GM18519 (cell line): ENCODE results near the gene PRAME.
"Not testable (repeated sequence)": the region's sequence is repeated elsewhere in the genome, so short reads cannot be mapped to it uniquely, and the experiment has no call there.

Source experiments
- ATAC-seq: cut with Tn5 transposase; IDR thresholded peaks from one replicate; pipeline ENCODE4 v1.9.1; 2021; ENCODE audit warnings: mild to moderate bottlenecking, moderate library complexity; ENCODE audit not compliant: unreplicated experiment, low FRiP score

PRAME gene

GRCh38 chr22:22553735-22554586 is 5.1 kb downstream of the PRAME start:
- ATAC-seq = no peak

GRCh38 chr22:22553141-22553540 is 5.9 kb downstream of the PRAME start:
- ATAC-seq = no peak

- no peak for ATAC-seq
These were observed 6.4 kb downstream of the PRAME start for GRCh38 chr22:22552630-22553029.

- no peak for ATAC-seq
These were observed 8.2 kb downstream of the PRAME start for GRCh38 chr22:22550789-22551434.

GRCh38 chr22:22548910-22549309 is 10.2 kb downstream of the PRAME start:
- no peak for ATAC-seq

- no peak for ATAC-seq
These were observed 10.7 kb downstream of the PRAME start for GRCh38 chr22:22548317-22548716.

- ATAC-seq = no peak
These were observed 11.3 kb downstream of the PRAME start for GRCh38 chr22:22547692-22548300.

GRCh38 chr22:22547226-22547625 is 11.8 kb downstream of the PRAME start:
- ATAC-seq = no peak

- ATAC-seq = no peak
These were observed 12.6 kb downstream of the PRAME start for GRCh38 chr22:22546490-22546889.

GRCh38 chr22:22545084-22545483 is 14.0 kb downstream of the PRAME start:
- ATAC-seq = no peak

GRCh38 chr22:22538226-22538989 is 20.7 kb downstream of the PRAME start:
- ATAC-seq = no peak

- no peak for ATAC-seq
These were observed 22.1 kb downstream of the PRAME start for GRCh38 chr22:22536916-22537315.

GRCh38 chr22:22536515-22536914 is 22.6 kb downstream of the PRAME start:
- no peak for ATAC-seq

GRCh38 chr22:22535662-22536061 is 23.4 kb downstream of the PRAME start:
- ATAC-seq = no peak

GRCh38 chr22:22534604-22535415 is 24.3 kb downstream of the PRAME start:
- no peak for ATAC-seq

GRCh38 chr22:22533863-22534262 is 25.2 kb downstream of the PRAME start:
- no peak for ATAC-seq

- ATAC-seq = no peak
These were observed 25.6 kb downstream of the PRAME start for GRCh38 chr22:22533417-22533816.

GRCh38 chr22:22532547-22533071 is 26.5 kb downstream of the PRAME start:
- ATAC-seq = not testable (repeated sequence)

- ATAC-seq = no peak
These were observed 27.1 kb downstream of the PRAME start for GRCh38 chr22:22531770-22532546.
